Fibroblast of mammary gland (primary cell): Measurements from ENCODE around the gene DPF3.

ENCODE experiments used
- DNase-seq: peaks from one replicate; pipeline ENCODE4 v3.0.0-alpha.2; 2010; ENCODE audit warnings: low read depth
- H3K4me3 ChIP-seq: 2 replicates; pipeline ENCODE4 v1.5.1; 2011; ENCODE audit warnings: low read depth, mild to moderate bottlenecking, low read length, moderate library complexity; ENCODE audit not compliant: control insufficient read depth
- CTCF ChIP-seq: conservative IDR thresholded peaks from 2 replicates; pipeline ENCODE4 v1.5.1; 2011; ENCODE audit warnings: low read depth, low read length, inconsistent platforms; ENCODE audit not compliant: control insufficient read depth, insufficient read depth

Gene DPF3

DNA sequence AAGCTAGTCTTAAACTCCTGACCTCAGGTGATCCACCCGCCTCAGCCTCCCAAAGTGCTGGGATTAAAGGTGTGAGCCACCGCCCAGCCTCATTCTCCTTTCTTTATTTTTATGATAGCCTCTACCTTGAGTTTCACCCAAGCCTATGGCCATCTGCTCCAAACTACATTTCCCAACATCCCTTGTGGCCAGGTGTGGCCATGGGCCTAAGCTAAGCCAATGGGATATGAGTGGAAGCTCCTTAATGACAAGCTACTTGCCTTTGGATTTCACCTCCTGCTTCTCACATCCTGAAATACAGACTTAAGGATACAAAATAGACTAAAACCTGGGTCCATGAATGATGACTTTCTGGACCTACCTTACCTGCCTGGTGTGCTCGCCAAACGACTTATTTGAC is 46.2 kb downstream of the DPF3 start:
- H3K4me3 ChIP-seq = no peak overlapping the region
- no peak for DNase-seq
- no peak for TF ChIP-seq CTCF

- DNase-seq = no peak
- TF ChIP-seq CTCF = no peak
- no peak overlapping the region for H3K4me3 ChIP-seq
Measured at GRCh38 chr14:72845683-72846082, 48.2 kb downstream of the DPF3 start.

GRCh38 chr14:72845196-72845595 is 48.7 kb downstream of the DPF3 start:
- no peak for TF ChIP-seq CTCF
- DNase-seq = no peak
- no peak overlapping the region for H3K4me3 ChIP-seq

- DNase-seq = peak; percentile 12
- no peak overlapping the region for H3K4me3 ChIP-seq
- no peak for TF ChIP-seq CTCF
Measured at GRCh38 chr14:72844524-72844923, 49.4 kb downstream of the DPF3 start.

DNA sequence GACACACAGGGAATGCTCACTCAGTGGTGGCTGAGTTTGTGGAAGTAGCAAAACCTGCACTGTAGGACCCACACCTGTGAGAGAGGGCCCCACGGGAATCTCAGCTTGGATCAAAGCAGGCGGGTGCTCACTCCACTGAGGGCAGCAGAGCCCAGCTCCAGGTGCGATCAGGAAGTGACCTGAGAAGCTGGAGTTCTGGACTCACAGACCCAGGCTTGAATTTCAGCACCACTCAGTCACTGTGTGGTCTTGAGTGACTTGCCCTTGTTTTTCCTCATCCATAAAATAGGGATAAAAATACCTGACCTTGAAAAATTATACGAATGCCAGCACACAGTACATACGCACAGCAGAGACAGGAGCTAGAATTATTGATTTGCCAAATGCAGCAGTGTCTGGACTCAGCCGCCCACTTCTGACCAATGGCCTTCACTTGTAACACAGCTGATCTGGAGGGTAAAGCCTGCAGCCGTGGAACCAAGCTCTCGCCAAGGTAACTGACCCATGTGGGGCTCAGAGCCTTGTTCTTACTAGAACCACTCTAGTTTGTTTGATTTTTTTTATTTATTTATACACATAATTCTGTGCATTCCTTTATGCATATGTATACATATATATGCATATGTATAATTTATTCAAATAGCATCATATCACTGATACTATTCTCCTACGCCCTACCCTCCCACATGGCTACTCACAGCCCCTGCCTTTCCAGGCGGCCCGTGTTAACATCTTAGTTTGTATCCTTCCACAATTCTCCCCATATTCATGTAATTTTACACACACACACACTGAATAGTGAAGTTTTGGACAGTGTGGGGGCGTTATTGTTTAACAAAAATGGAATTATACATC is 53.9 kb downstream of the DPF3 start:
- no peak for DNase-seq

GRCh38 chr14:72839351-72839750 is 54.5 kb downstream of the DPF3 start:
- no peak for TF ChIP-seq CTCF
- DNase-seq = no peak
- no peak overlapping the region for H3K4me3 ChIP-seq

More for the DNA sequence above, 53.9 kb downstream of the DPF3 start:
- no peak overlapping the region for H3K4me3 ChIP-seq
- no peak for TF ChIP-seq CTCF

GRCh38 chr14:72836085-72836484 is 57.8 kb downstream of the DPF3 start:
- no peak for DNase-seq
- no peak overlapping the region for H3K4me3 ChIP-seq
- no peak for TF ChIP-seq CTCF
